ENCODE data around the gene INPP1.

- no peak for TF ChIP-seq CTCF (conservative IDR thresholded peaks at IDR 0.05; ENCODE audit: low read length)
- TF ChIP-seq EZH2phosphoT487 (IDR thresholded peaks at IDR 0.05; ENCODE audit: borderline replicate concordance), result no peak
Measured at GRCh38 chr2:190323406-190323805, 20.0 kb upstream of the INPP1 start.

Measured in Loucy (cell line).